Fibroblast of villous mesenchyme (primary cell): Measurements from ENCODE around the gene TIMP4. TPM values are rescaled to one million over a fixed set of nuclear protein-coding genes. Genes with fewer than 3 reads are reported as not detected.

Experiments
- DNase-seq: peaks from one replicate; pipeline ENCODE4 v3.0.0-alpha.2; 2010; ENCODE audit warnings: low read depth
- H3K4me3 ChIP-seq: 2 replicates; pipeline ENCODE4 v1.5.1; 2011; ENCODE audit warnings: low read depth, mild to moderate bottlenecking, low read length
- CTCF ChIP-seq: IDR thresholded peaks from 2 replicates; pipeline ENCODE4 v1.5.1; 2012; ENCODE audit warnings: low read depth, mild to moderate bottlenecking, low read length; ENCODE audit not compliant: insufficient read depth
- total RNA-seq: library from RNA; depleted of rRNA; stranded (reverse); fragments of >200 nt; gene quantifications from 2 replicates; pipeline ENCODE4 v1.2.3, GENCODE V29; 2012

TIMP4 gene
- total RNA-seq, 1 donor, result 1.3 TPM

GRCh38 chr3:12155264-12155663 lies 3.4 kb downstream of the TIMP4 start:
- no peak for TF ChIP-seq CTCF
- H3K4me3 ChIP-seq, result no peak overlapping the region
- no peak for DNase-seq

GRCh38 chr3:12154151-12154550 lies 4.6 kb downstream of the TIMP4 start:
- no peak for DNase-seq
- no peak for TF ChIP-seq CTCF
- H3K4me3 ChIP-seq, result no peak overlapping the region

GRCh38 chr3:12150112-12150511 lies 8.6 kb downstream of the TIMP4 start:
- H3K4me3 ChIP-seq, result no peak overlapping the region
- no peak for TF ChIP-seq CTCF
- DNase-seq, result no peak

- H3K4me3 ChIP-seq, result no peak overlapping the region
- TF ChIP-seq CTCF, result no peak
- DNase-seq, result no peak
Measured at GRCh38 chr3:12149029-12149428, 9.7 kb downstream of the TIMP4 start.

GRCh38 chr3:12148183-12148940 lies 10.3 kb downstream of the TIMP4 start:
- H3K4me3 ChIP-seq, result no peak overlapping the region
- DNase-seq, result peak; percentile 23
- no peak for TF ChIP-seq CTCF

- no peak for DNase-seq
- no peak overlapping the region for H3K4me3 ChIP-seq
- TF ChIP-seq CTCF, result no peak
Measured at GRCh38 chr3:12147049-12147780, 11.5 kb downstream of the TIMP4 start.
